ENCODE data around the gene GPR152.
"Not testable (repeated sequence)": the region's sequence is repeated elsewhere in the genome, so short reads cannot be mapped to it uniquely, and the experiment has no call there.

GPR152 gene

DNA sequence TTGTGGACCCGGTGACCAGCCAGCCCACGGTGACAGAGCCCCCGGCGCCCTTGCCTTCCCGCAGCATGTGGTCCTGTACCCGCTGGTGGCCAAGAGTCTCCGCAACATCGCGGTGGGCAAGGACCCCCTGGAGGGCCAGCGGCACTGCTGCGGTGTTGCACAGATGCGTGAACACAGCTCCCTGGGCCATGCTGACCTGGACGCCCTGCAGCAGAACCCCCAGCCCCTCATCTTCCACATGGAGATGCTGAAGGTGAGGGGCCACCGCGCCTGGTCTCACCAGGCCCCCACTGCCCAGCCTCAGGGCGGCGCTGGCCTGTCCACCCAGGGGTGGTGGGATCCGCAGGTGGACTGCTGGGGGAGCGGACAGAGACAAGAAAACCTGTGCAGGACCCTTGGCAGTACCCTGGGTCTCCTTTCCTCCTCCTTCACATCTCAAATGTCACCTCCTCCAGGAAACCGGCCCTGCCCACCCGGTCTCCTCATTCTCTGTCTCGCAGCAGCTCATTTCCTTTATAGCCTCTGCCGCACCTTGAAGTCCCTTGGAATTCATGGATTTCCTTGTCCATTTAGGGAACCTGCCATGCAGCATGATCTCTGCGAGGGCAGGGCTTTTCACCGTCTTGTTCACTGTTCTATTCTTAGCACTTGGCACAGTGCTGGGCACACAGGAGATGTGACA, 36.8 kb upstream of the GPR152 start:
- DNase-seq (ENCODE audit: low spot score): no peak

DNA sequence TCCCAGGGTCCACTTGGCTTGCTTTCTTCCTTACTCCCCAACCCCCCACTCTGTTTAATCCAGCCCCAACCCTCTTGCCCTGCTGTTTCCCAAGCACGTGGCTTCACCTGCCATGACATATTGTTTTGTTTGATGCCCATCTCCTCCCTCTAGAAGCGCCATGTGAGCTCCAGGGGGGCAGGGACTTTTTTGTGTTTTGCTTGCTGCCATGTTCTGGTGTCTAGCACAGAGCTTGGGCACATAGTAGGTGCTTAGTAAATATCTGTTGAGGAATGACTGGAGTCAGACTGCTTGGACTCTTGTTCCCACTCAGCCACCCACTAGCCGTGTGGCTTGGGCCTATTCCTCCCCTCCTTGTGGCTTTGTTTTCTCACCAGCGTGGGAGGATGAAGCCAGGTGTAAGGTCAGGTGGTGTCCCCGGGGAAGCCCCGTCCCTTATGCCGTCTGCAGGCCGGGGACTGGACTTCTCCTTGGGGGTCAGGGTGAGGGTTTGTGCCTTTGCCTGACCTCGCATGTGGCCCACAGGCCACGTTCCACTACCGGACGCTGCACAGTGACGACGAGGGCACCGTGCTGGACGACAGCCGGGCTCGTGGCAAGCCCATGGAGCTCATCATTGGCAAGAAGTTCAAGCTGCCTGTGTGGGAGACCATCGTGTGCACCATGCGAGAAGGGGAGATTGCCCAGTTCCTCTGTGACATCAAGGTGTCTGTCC, 34.1 kb upstream of the GPR152 start:
- no peak for DNase-seq (ENCODE audit: low spot score)

DNA sequence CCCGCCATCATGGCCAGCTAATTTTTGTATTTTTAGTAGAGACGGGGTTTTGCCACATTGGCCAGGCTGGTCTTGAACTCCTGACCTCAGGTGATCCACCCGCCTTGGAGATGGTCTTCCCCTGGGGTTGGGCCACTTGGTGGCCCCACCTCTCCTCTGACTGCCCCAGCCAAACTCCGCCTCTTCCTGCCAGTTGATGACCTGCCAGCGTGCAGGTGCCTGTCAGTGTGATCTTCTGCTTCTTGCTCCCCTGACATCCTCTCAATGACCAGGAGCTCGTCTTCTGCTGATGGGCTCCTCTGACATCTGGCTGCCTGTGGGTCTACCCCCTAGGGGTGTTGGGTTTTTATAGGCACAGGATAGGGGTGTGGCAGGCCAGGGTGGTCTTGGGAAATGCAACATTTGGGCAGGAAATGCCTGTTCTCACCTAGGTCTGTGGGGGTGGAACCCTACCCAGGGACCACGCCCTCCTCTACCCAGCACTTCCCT, 33.4 kb upstream of the GPR152 start:
- not testable (repeated sequence) for DNase-seq (ENCODE audit: low spot score)

- peak; percentile 62 for DNase-seq (ENCODE audit: low spot score)
Measured at GRCh38 chr11:67484847-67485311, 32.4 kb upstream of the GPR152 start.

DNA sequence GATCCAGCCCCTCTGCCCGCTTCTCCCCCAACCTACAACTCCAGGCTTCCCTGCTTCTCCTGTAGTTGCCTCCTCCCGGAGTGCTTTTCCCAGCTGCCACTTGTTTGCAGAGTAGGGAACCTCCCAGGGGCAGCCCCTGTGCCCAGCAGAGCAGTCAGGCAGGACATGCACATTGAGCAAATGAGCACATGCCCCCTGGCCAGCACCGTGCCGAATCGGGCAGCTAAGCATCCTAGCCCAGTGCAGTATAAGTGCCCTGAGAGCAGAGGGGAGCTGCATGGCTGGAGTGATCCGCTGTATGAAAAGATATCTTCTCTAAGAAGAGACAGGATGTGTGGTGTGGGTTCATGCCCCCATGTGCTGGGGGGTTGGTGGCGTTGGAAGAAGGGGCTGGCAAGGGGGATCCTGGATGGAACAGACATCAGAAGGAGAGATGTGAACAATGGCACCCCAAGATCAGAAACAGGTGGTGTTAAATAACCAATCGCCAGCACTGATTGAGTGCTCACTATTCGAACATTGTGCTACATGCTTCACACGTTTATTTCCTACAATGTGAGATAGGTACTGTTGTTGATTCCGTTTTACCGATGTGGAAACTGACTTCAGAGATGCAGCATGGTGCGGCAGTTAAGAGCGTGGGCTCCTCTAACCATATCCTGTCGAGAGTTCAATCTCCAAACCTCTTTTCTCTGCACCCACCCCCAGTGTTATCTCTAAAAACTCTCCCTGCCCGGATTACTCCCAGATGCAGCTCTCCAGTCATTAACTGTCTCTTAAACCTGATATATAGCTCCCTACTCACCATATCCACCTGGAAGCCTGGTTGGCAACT, 31.5 kb upstream of the GPR152 start:
- no peak for DNase-seq (ENCODE audit: low spot score)

DNA sequence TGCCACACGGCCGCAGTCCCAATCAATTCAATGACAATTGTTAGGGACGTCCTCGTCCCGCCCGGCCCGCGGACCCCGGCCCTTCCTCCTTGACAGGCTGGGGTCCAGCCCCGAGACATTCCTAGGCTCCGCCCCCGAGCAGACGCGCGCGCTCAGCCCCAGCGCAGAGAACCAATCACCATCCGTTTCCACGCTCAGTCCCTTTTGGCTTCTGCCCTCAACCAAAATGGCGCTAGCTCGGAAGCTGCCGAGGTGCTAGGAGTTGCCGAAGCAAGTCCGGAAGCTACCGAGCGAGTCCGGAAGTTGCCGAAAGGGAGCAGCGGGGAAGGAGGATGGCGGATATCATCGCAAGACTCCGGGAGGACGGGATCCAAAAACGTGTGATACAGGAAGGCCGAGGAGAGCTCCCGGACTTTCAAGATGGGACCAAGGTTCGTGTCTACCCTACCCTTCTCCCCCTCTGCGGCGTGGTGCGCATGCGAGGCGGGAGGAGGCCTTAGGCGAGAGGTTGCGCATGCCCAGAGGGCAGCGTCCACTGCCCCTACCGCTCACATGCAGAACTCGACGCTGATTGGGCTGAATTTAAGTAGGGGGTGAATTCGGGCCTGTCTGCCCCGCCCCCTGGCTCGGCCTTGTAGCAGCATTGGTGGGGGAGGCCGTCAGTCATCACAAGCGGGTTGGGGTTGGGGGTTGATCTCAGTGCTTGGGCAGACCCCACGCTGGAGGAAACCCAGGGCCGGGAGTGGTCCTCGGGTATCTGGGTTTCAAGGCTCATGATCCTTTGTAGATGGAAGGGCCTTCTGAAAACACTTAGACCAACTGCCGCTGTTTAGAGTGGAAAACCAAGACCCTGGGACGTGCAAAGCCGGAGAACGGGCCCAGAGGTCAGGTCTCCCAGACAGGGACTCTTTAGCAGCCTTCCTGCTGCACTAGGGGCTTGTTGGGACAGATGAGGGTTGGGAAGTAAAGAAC, 30.6 kb upstream of the GPR152 start, which contains the start of gene AIP:
Gene AIP (plus strand): TSS at position 200 of the 972 bp plus-strand sequence. CDS start 133 bp downstream, at position 333.
- peak; percentile 98 for DNase-seq (ENCODE audit: low spot score)

DNA sequence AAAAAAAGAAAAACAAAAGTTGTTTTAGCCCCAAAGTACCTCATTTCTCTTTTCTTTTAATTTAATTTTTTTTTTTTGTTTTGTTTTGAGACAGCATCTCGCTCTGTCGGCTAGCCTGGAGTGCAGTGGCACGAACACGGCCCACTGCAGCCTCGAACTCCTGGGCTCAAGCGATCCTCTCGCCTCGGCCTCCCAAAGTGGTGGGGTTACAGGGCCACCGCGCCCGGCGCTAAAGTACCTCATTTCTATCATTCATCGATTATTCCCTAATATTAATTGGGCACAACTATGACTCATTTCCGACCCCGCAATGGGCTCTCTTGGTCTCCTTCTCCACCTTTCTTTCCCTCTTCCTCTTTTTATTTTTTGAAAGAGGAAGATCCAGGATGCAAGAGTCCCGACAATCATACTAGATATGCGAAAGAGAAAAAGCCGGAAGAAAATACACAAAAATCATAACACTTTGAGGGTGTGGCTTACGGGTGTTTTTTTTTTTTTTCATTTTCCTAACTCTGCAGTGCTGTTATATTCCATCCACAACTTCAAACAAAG, 29.8 kb upstream of the GPR152 start:
- no peak for DNase-seq (ENCODE audit: low spot score)

DNA sequence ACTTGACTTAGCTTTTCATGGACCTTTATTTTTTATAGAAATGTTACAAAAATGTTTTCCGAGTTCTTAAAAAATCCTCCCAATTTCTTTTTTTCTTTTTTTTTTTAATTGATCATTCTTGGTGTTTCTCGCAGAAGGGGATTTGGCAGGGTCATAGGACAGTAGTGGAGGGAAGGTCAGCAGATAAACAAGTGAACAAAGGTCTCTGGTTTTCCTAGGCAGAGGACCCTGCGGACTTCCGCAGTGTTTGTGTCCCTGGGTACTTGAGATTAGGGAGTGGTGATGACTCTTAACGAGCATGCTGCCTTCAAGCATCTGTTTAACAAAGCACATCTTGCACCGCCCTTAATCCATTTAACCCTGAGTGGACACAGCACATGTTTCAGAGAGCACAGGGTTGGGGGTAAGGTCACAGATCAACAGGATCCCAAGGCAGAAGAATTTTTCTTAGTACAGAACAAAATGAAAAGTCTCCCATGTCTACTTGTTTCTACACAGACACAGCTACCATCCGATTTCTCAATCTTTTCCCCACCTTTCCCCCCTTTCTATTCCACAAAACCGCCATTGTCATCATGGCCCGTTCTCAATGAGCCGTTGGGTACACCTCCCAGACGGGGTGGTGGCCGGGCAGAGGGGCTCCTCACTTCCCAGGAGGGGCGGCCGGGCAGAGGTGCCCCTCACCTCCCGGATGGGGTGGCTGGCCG, 25.0 kb upstream of the GPR152 start:
- DNase-seq (ENCODE audit: low spot score): not testable (repeated sequence)

DNA sequence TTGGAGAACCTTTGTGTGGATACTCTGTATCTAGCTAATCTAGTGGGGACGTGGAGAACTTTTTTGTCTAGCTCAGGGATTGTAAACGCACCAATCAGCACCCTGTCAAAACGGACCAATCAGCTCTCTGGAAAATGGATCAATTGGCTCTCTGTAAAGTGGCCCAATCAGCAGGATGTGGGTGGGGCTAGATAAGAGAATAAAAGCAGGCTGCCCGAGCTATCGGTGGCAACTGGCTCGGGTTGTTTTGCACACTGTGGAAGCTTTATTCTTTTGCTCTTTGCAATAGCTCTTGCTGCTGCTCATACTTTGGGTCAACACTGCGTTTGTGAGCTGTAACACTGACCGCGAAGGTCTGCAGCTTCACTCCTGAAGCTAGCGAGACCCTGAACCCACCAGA, 24.2 kb upstream of the GPR152 start:
- DNase-seq (ENCODE audit: low spot score): not testable (repeated sequence)

GRCh38 chr11:67472882-67473281, 20.4 kb upstream of the GPR152 start:
- DNase-seq (ENCODE audit: low spot score): no peak

DNA sequence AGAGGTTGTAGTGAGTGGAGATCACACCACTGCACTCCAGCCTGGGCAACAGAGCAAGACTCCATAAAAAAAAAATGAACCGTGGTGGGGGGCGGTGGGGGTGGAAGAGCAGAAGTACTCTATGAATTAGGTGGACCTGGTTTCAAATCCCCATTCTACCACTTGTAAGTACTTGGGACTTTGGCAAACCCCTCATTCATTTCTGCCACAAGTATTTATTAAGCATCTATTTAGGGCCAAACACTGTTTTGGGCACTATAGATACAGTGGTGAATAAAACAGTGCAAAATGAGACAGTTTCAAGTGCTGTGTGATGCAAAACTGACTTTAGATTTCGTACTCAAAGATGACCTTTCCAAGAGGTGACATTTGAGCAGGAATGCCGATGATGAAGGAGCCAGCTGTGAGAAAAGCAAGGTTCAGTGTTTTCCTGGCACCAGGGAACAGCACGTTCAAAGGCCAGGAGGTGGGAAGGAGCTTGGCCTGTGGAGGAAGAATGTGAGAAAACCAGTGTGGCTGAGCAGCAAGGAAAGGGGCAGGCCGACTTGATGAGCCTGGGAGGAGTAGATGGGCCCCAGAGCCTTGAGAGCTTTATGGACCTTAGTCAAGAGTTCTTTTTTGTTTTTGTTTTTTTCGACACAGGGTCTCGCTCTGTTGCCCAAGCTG, 17.9 kb upstream of the GPR152 start:
- no peak for DNase-seq (ENCODE audit: low spot score)

DNA sequence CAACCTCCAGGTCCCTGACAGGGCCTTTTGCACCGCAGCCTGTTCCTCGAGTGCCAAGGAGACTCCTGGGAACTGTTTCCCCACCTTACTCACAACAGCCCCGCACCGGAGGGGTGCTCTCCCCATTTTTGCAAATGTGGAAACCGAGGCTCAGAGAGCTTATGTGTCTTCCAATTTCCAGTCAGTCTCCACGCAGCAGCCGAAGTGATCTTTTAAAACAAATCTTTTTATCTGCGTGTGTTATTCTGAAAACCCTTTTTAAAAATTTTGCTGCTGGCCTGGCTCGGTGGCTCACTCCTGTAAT, 16.9 kb upstream of the GPR152 start:
- no peak for DNase-seq (ENCODE audit: low spot score)

DNA sequence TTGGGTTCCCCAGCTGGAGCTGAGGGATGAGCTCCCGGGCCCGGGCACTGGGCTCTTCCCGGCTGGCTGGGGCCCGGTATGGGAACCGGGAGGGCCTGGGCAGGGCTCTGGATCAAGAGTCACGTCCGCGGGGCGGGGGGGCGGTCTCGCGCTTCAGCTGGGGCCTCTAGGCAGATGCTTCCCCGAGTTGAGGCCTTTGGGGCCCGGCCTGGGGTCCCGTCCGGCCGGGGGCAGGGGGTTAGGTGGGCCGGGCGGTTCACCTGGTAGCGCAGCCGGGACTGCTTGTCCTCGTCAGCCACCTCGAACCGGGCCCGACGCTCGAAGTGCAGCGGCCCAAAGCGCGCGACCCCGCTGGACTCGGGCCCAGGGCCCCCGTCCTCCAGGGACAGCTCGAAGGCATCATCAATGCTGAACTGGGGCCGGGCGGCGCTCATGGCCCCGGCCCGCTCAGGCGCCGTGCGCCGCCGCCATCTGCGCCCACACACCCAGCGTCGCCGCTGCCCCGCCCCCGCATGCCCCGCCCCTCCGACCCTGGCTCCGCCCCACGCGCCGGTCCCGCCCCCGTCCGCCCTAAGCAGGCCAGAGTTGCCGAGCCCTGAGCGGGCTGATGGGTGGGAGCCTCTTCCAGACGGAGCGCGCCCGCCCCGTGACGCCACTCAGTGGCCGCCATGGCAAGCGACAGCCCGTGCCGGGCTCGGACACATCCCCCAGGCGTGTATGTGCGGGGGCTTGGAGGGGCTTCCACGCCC, 16.4 kb upstream of the GPR152 start, which contains the start of gene TMEM134:
Gene TMEM134 (minus strand): TSS at position 493 of the 749 bp plus-strand sequence. CDS start 59 bp downstream, at position 434.
- peak; percentile 97 for DNase-seq (ENCODE audit: low spot score)

- no peak for DNase-seq (ENCODE audit: low spot score)
Measured at GRCh38 chr11:67468456-67468758, 15.9 kb upstream of the GPR152 start.

DNA sequence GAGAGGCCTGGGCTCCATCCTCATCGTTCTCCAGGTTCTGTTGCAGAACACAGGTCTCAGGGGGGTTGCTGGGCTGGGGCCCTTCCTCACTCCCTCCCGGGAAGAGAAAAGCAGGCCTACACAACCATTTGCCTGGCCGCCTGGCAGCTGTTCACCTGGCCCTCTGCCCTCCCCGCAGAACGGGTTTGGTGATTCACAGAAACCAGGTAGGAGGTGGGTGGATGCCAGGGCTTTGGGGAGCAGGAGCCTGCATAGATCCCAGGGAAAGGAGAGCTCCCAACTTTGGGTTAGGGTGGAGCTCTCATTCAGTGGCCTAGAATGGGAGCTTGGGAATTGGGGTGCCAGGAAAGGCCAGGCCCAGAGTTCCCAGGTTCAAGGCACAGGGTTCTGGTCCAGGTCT, 15.5 kb upstream of the GPR152 start:
- DNase-seq (ENCODE audit: low spot score): no peak

DNA sequence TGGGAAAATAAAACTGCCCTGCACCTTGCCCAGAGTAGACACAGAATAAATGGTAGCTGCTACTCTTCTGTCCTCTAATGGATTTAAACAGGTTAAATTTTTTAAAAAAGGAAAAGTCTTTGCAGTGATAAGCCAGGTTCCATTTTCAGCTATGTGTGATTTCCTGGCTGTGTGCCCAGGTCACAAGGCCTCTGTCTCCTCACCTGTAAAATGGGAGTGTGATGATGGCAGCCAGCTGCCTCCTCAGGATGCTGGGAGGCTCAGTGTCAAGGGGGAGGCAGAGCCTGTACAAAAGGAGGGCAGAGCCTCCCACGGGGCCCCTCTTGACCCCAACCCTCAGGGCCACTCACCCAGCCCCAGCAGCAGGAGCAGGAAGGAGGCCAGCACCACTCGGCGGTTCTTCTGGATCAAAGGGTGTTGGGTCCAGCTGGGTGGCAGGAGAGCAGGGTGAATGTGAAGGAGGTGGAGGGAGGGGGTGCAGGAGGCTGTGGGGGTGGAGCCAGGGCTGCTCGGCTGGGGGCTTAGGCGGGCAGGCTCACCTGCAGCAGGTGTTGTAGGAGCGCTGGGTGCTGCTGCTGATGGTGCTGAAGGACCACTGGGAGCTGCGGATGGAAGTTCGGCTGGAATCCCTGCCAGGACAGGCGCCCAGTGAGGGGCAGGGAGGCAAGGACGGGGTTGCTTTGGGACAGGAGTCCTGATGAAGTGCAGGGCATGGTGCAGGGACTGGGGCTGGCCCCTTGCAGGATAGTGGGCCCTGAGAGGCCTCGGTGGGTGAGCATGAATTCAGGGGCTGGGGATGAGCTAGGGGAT, 14.6 kb upstream of the GPR152 start:
- no peak for DNase-seq (ENCODE audit: low spot score)

DNA sequence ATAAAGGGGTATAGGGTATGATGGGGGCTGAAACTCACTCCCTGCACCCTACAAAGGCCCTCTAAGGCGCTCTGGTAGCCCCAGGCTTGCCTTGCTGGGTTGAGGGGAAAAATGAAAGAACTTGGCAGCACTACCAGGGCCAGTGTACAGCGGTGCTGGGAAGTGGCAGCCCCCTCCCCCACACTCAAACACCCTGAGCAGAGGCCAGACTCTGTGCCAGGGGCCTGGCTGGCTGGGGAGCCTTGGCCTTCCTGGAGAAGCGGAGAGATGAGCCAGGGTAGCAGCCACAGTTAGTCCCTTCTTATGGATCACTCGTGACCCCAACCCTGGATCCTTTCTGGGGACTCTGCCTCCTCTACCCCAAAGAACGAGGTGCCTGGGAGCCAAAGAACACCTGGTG, 13.8 kb upstream of the GPR152 start:
- DNase-seq (ENCODE audit: low spot score): no peak

- not testable (repeated sequence) for DNase-seq (ENCODE audit: low spot score)
Measured at GRCh38 chr11:67465530-67465929, 13.0 kb upstream of the GPR152 start.

Measured in Ammon's horn (tissue), 1 donor.